Measurements from ENCODE around the gene MIGA2. TPM values are rescaled to one million over a fixed set of nuclear protein-coding genes. Genes with fewer than 3 reads are reported as not detected.
A peak's percentile ranks its signal among the peaks of the same experiment; 100 is the strongest.
"Not testable (repeated sequence)": the region's sequence is repeated elsewhere in the genome, so short reads cannot be mapped to it uniquely, and the experiment has no call there.

Gene MIGA2
- polyA plus RNA-seq, 2 of the 4 experiments (the other 2 are of a cell fraction), result 6.4 to 16.1 TPM

- H3K4me3 ChIP-seq, result no peak overlapping the region
- ATAC-seq, result 0 out of 6 replicates have a peak, but pooled peaks of 1 of the 2 experiments have one; percentile 2
- TF ChIP-seq EHMT2 (IDR thresholded peaks at IDR 0.05; ENCODE audit: low read depth), result no peak
- TF ChIP-seq ELK1 (IDR thresholded peaks at IDR 0.05; ENCODE audit: low read depth, low read length), result no peak
- no peak for TF ChIP-seq HOXB5 (CRISPR knock-in tag; IDR thresholded peaks at IDR 0.05)
- no peak for TF ChIP-seq KDM1A (IDR thresholded peaks at IDR 0.05; ENCODE audit: low read depth)
- TF ChIP-seq MAX (IDR thresholded peaks at IDR 0.05), result no peak
- TF ChIP-seq HEYL (CRISPR knock-in tag; IDR thresholded peaks at IDR 0.05), result no peak
- no peak for TF ChIP-seq MYC (IDR thresholded peaks at IDR 0.05; ENCODE audit: borderline replicate concordance, low read length)
- TF ChIP-seq ATOH8 (CRISPR knock-in tag; IDR thresholded peaks at IDR 0.05; ENCODE audit: low read depth), result no peak
- no peak for TF ChIP-seq NPAS2 (CRISPR knock-in tag; IDR thresholded peaks at IDR 0.05; ENCODE audit: borderline replicate concordance)
- TF ChIP-seq RNF2 (IDR thresholded peaks at IDR 0.05; ENCODE audit: borderline replicate concordance, low read depth), result no peak
- TF ChIP-seq TP53 (CRISPR knock-in tag; IDR thresholded peaks at IDR 0.05), result no peak
- no peak; the same call in 1 of the 2 replicates for TF ChIP-seq POLR2AphosphoS2 (conservative IDR thresholded peaks at IDR 0.05; ENCODE audit: low read length)
- TF ChIP-seq E2F6 (IDR thresholded peaks at IDR 0.05; ENCODE audit: borderline replicate concordance, low read depth), result no peak
- no peak for TF ChIP-seq HOXB13 (CRISPR knock-in tag; IDR thresholded peaks at IDR 0.05; ENCODE audit: low read depth)
- TF ChIP-seq ZNF302 (CRISPR knock-in tag; IDR thresholded peaks at IDR 0.05), result no peak
- TF ChIP-seq CBX8 (IDR thresholded peaks at IDR 0.05), result no peak
These were observed 34.7 kb upstream of the MIGA2 start for GRCh38 chr9:129001504-129002325.

GRCh38 chr9:129002992-129003391 is 33.4 kb upstream of the MIGA2 start:
- ATAC-seq (no peak), FAIRE-seq (no peak), DNase-seq (ENCODE audit: low read depth in 1 of 2, low spot score in 1 of 2) (no peak)
- Histone ChIP-seq H3K4me2 (no peak overlapping the region), H3K4me3 (no peak overlapping the region), H3K27ac (no peak overlapping the region), H3K4me1 (no peaks in the 10 kb centered on the region), H3K9me3 (no peaks in the 10 kb centered on the region)
- 89% methylated on average over 8 of the region's 9 CpGs for WGBS (ENCODE audit: missing lambda C conversion rate)
- POLR2A ChIA-PET, result no interaction called here
- CTCF ChIA-PET, result interaction anchor here (0.9 to 8.8 kb wide), 8 partner anchors 10 to 55 kb away, joined by 3 to 136 read pairs (median 4); partner anchors contain the start of genes DOLK and NUP188
- no peak for TF ChIP-seq MAX (IDR thresholded peaks at IDR 0.05)
- TF ChIP-seq NFE2L2 (conservative IDR thresholded peaks at IDR 0.05; ENCODE audit: low read length), result no peak
- TF ChIP-seq MAFK (IDR thresholded peaks at IDR 0.05; ENCODE audit: partially characterized antibody), result peak; percentile 68
- TF ChIP-seq RFX5 (IDR thresholded peaks at IDR 0.05), result no peak

More at GRCh38 chr9:129001504-129002325, 34.7 kb upstream of the MIGA2 start:
- Histone ChIP-seq H3K9me3 (no peaks in the 10 kb centered on the region), H3K27ac (no peak overlapping the region), H3K4me2 (no peak overlapping the region), H3K4me1 (no peaks in the 10 kb centered on the region)
- DNase-seq (ENCODE audit: low read depth in 1 of 2, low spot score in 1 of 2) (no peak), FAIRE-seq (no peak)
- ChIA-PET CTCF (interaction anchor here (0.5 to 8.8 kb wide), 8 partner anchors 9 to 260 kb away, joined by 3 to 136 read pairs (median 4); partner anchors contain the start of genes DOLK and NUP188), POLR2A (no interaction called here)
- 90% methylated on average over 8 of the region's 10 CpGs for WGBS (ENCODE audit: missing lambda C conversion rate)

- 86% methylated on average over 6 of the region's 6 CpGs for WGBS (ENCODE audit: missing lambda C conversion rate)
- ATAC-seq; H3K27ac ChIP-seq; H3K9me3 ChIP-seq; H3K4me2 ChIP-seq; DNase-seq (ENCODE audit: low read depth in 1 of 2, low spot score in 1 of 2); H3K4me1 ChIP-seq; FAIRE-seq; POLR2A ChIA-PET; H3K4me3 ChIP-seq: not testable (repeated sequence)
- CTCF ChIA-PET, result interaction anchor here (0.6 to 8.8 kb wide), 8 partner anchors 11 to 174 kb away, joined by 3 to 136 read pairs (median 4); partner anchors contain the start of gene SPOUT1
These were observed 32.3 kb upstream of the MIGA2 start for GRCh38 chr9:129004173-129004572.

All from A549 (cell line).